Skeletal muscle satellite cell (primary cell): ENCODE data around the gene KCNH2.

Experiments used
- H3K27me3 ChIP-seq: 2 replicates; pipeline ENCODE4 v1.7.0; 2013; ENCODE audit warnings: low read length; ENCODE audit not compliant: control insufficient read depth, insufficient read depth
- H3K36me3 ChIP-seq: 2 replicates; pipeline ENCODE4 v1.7.0; 2013; ENCODE audit warnings: mild to moderate bottlenecking, control low read depth, low read length; ENCODE audit not compliant: insufficient read depth
- H3K4me1 ChIP-seq: 2 replicates; pipeline ENCODE4 v1.7.0; 2013; ENCODE audit warnings: low read length; ENCODE audit not compliant: control insufficient read depth, insufficient read depth
- H3K4me2 ChIP-seq: 2 replicates; pipeline ENCODE4 v1.7.0; 2013; ENCODE audit warnings: mild to moderate bottlenecking, low read length
- H3K4me3 ChIP-seq: 2 replicates; pipeline ENCODE4 v1.7.0; 2013; ENCODE audit warnings: low read length
- H3K9ac ChIP-seq: 2 replicates; pipeline ENCODE4 v1.7.0; 2013; ENCODE audit warnings: mild to moderate bottlenecking, low read depth, low read length, moderate library complexity
- H3K9me3 ChIP-seq: replicated peaks from 2 replicates; pipeline ENCODE4 v1.7.0; 2013; ENCODE audit warnings: mild to moderate bottlenecking, control low read depth, low read length

KCNH2 gene

GRCh38 chr7:150992051-150992640, 14.0 kb upstream of the KCNH2 start:
- no peak overlapping the region for H3K4me2 ChIP-seq
- no peak overlapping the region for H3K4me3 ChIP-seq
- no peaks in the 10 kb centered on the region for H3K36me3 ChIP-seq
- peaks cover 29% of the 10 kb centered on the region for H3K27me3 ChIP-seq
- no peaks in the 10 kb centered on the region for H3K4me1 ChIP-seq
- no peaks in the 10 kb centered on the region for H3K9me3 ChIP-seq
- H3K9ac ChIP-seq = no peak overlapping the region

GRCh38 chr7:150990416-150991186, 12.5 kb upstream of the KCNH2 start, which contains the start of gene NOS3:
Gene NOS3 (plus strand): TSS chr7:150991017. CDS start chr7:150993804, 2,787 bp downstream.
- peaks cover 29% of the 10 kb centered on the region for H3K27me3 ChIP-seq
- H3K4me2 ChIP-seq = no peak within 1 kb of the TSS
- H3K36me3 ChIP-seq = no peaks in the 10 kb centered on the region
- H3K9ac ChIP-seq = no peak within 1 kb of the TSS
- H3K9me3 ChIP-seq = no peaks in the 10 kb centered on the region
- no peak within 1 kb of the TSS for H3K4me3 ChIP-seq
- no peaks in the 10 kb centered on the region for H3K4me1 ChIP-seq

DNA sequence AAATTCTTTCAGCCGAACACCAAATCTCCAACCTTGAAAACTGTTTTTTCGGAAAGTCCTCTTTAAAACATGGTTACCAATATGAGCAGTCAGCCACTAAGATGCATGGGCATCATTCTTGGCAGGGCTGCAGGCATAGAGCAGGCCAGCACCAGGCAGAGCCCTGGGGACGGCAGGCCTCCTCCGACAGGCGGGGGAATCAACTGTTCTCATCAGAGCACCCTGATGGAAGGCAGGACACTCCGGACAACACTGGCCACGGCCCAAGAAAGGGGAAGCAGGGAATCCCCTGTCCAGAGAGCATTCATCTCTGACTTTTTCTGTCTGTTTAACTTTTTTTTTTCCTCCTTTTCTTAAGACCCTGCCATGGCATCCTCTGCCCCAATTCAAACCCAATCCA, 11.3 kb upstream of the KCNH2 start:
- Histone ChIP-seq H3K9me3 (no peaks in the 10 kb centered on the region), H3K36me3 (no peaks in the 10 kb centered on the region), H3K4me1 (no peaks in the 10 kb centered on the region), H3K27me3 (peaks cover 29% of the 10 kb centered on the region), H3K4me2 (no peak overlapping the region), H3K4me3 (no peak overlapping the region), H3K9ac (no peak overlapping the region)

GRCh38 chr7:150988230-150989226, 10.4 kb upstream of the KCNH2 start:
- Histone ChIP-seq H3K27me3 (peaks cover 29% of the 10 kb centered on the region), H3K9me3 (no peaks in the 10 kb centered on the region), H3K4me2 (no peak overlapping the region), H3K9ac (no peak overlapping the region), H3K4me1 (no peaks in the 10 kb centered on the region), H3K4me3 (no peak overlapping the region), H3K36me3 (no peaks in the 10 kb centered on the region)

DNA sequence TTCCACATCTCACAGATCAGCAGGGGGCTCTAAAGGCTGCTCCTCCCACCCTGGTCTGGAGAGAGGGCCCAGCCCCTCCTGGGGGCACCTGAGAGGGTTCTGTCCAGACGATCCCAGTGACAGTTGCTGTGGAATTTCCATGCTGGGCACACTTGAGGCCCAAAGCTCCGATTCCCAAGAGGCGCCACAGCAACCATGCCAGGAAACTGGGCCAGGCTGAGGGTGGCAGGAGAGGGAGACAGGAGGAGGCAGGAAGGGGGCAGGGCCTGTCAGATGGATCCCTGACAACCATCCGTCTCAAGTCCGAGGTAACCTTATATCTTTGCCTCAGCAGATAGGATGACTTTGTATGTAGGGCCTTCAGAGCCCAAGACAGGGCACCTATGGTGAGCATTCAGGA, 8.4 kb upstream of the KCNH2 start:
- H3K4me1 ChIP-seq = no peaks in the 10 kb centered on the region
- peaks cover 43% of the 10 kb centered on the region for H3K27me3 ChIP-seq
- H3K4me3 ChIP-seq = no peak overlapping the region
- H3K9me3 ChIP-seq = no peaks in the 10 kb centered on the region
- no peak overlapping the region for H3K4me2 ChIP-seq
- H3K9ac ChIP-seq = no peak overlapping the region
- H3K36me3 ChIP-seq = no peaks in the 10 kb centered on the region

GRCh38 chr7:150986099-150986512, 8.0 kb upstream of the KCNH2 start:
- H3K27me3 ChIP-seq = peaks cover 47% of the 10 kb centered on the region
- no peak overlapping the region for H3K4me3 ChIP-seq

DNA sequence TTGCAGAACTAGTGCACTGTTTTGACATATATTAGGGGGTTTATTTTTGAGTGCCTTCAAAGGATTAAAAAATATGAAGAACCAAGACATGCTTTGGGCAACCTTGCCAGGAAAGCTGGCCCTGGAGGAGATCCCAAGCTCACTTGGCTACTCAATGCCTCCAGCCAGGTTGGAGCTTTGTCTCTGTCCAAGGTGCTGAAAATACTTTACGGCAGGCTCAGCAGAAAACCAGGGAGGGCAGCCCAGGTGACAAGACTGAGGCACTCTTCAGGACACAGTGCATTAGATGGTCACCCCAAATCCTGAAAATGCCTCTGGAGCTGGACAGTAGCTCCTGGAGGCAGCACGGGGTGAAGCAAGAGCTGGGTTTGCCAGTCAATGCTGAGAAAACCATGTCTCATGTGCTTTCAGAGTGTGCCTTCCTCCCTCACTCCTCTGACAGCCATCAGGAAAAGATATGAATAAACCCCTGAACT, 5.8 kb upstream of the KCNH2 start:
- H3K9me3 ChIP-seq = no peaks in the 10 kb centered on the region
- no peak overlapping the region for H3K9ac ChIP-seq
- no peak overlapping the region for H3K4me2 ChIP-seq
- peaks cover 51% of the 10 kb centered on the region for H3K27me3 ChIP-seq
- H3K36me3 ChIP-seq = no peaks in the 10 kb centered on the region
- H3K4me1 ChIP-seq = peaks cover 1% of the 10 kb centered on the region
- H3K4me3 ChIP-seq = no peak overlapping the region

More at GRCh38 chr7:150986099-150986512, 8.0 kb upstream of the KCNH2 start:
- H3K36me3 ChIP-seq = no peaks in the 10 kb centered on the region
- no peaks in the 10 kb centered on the region for H3K9me3 ChIP-seq
- no peak overlapping the region for H3K4me2 ChIP-seq
- no peaks in the 10 kb centered on the region for H3K4me1 ChIP-seq
- H3K9ac ChIP-seq = no peak overlapping the region

DNA sequence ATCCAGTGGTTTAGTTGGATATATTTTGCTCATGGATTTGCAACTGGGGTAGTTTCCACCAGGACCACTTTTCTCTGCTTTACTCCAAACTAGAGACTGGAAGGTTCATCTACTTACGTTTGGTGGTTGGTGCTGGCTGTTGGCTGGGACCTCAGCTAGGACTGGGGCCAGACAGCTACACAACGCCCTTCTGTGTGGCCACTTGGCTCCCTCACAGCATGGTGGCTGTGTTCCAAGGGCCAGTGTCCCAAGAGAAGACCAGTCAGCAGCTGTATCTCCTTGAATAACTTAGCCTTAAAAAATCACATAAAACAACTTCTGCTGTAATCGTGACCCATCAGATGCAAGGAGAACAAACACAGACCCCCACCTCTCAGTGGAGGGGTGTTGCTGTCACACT, 4.2 kb upstream of the KCNH2 start:
- peaks cover 44% of the 10 kb centered on the region for H3K27me3 ChIP-seq
- H3K9ac ChIP-seq = no peak overlapping the region

DNA sequence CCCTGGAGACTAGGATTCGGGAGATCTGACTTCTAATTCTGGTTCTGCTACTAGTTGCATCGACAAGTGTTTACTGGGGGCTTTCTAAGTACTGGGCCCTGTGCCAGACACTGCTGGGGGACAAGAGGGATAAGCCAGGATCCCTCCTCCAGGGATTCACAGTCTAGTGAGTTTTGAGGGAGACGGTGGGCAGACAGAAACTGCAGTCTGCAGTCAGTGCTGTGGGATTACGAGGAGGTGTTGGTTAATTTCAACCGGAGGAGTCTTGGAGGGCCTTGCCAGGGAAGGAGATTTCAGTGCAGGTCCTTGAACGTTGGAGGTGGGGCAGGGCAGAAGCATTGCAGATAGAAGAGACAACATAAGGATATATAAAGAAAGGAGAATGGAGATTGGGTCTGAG, 3.5 kb upstream of the KCNH2 start:
- Histone ChIP-seq H3K4me1 (peaks cover 7% of the 10 kb centered on the region), H3K9ac (no peak overlapping the region), H3K4me3 (no peak overlapping the region), H3K27me3 (peaks cover 49% of the 10 kb centered on the region), H3K36me3 (no peaks in the 10 kb centered on the region), H3K9me3 (no peaks in the 10 kb centered on the region), H3K4me2 (no peak overlapping the region)

More for the DNA sequence above, 4.2 kb upstream of the KCNH2 start:
- H3K4me2 ChIP-seq = no peak overlapping the region
- H3K4me1 ChIP-seq = peaks cover 7% of the 10 kb centered on the region
- H3K36me3 ChIP-seq = no peaks in the 10 kb centered on the region
- no peaks in the 10 kb centered on the region for H3K9me3 ChIP-seq
- H3K4me3 ChIP-seq = no peak overlapping the region

DNA sequence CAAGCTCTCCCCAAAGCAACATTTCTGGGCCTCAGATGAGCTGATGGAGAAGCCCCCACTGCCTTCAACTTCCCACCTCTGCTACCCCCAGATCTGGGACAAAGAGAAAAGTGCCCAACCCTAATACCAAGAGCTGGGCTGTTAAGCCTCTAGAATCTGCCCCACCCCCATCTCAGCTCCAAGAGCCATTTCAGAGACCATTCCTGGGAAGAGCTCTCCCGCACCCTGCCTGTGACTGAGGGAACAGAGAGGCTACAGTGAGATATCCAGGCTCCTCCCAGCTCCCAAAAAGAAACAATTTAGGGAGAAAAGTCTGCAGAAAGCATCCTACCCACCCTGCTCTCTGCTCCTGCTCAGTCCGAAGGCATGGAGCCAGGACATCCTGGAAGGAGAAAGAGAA, 2.5 kb upstream of the KCNH2 start:
- Histone ChIP-seq H3K9me3 (no peaks in the 10 kb centered on the region), H3K4me2 (no peak overlapping the region), H3K4me1 (peaks cover 7% of the 10 kb centered on the region), H3K9ac (no peak overlapping the region), H3K36me3 (no peaks in the 10 kb centered on the region), H3K27me3 (peaks cover 58% of the 10 kb centered on the region), H3K4me3 (no peak overlapping the region)
